IMR-90 (cell line): ENCODE results near the gene ASAP2. TPM values are rescaled to one million over a fixed set of nuclear protein-coding genes. Genes with fewer than 3 reads are reported as not detected.

Source experiments
- ATAC-seq: fragments of 200-7000 bp; cut with Tn5 transposase; 2 replicates; pipeline ENCODE4 v1.9.1; 2020; ENCODE audit warnings: low read depth, mild to moderate bottlenecking, moderate library complexity
- BruUV-seq: library from RNA; stranded (reverse); fragments of 400-500 nt; replicated peaks from 2 replicates; lab custom pipeline; 2021; lab: Mats Ljungman, UMichigan
- CTCF ChIA-PET: fragments of 300-600 bp; formaldehyde crosslinking; extraction: SDS; loops from one replicate; lab custom pipeline; 2021; ENCODE audit warnings: antibody characterized with exemption; lab: Yijun Ruan, JAX
- POLR2A ChIA-PET: fragments of 300-600 bp; sonication (Branson Sonifier 250); formaldehyde crosslinking; loops from one replicate; lab custom pipeline; 2022; ENCODE audit warnings: antibody characterized with exemption; ENCODE audit not compliant: unreplicated experiment; lab: Charles Lee
- DNase-seq: peaks from one replicate; pipeline ENCODE4 v3.0.0; 2013
- H2AFZ ChIP-seq: replicated peaks from 2 replicates; pipeline ENCODE3; 2013; ENCODE audit warnings: low read length, mild to moderate bottlenecking; ENCODE audit not compliant: poor library complexity
- H2AK5ac ChIP-seq: 2 replicates; pipeline ENCODE4 v1.6.1; 2013; ENCODE audit warnings: low read depth, low read length, inconsistent platforms
- H2AK9ac ChIP-seq: replicated peaks from 2 replicates; pipeline ENCODE3; 2013; ENCODE audit warnings: mild to moderate bottlenecking, low read depth, low read length, moderate library complexity; ENCODE audit not compliant: poor library complexity
- H2BK120ac ChIP-seq: 2 replicates; pipeline ENCODE4 v1.6.1; 2013; ENCODE audit warnings: low read depth, low read length, inconsistent platforms
- H2BK15ac ChIP-seq: 3 replicates; pipeline ENCODE4 v1.6.1; 2013; ENCODE audit warnings: low read depth, low read length, inconsistent platforms
- H2BK20ac ChIP-seq: 2 replicates; pipeline ENCODE4 v1.6.1; 2013; ENCODE audit warnings: low read depth, mild to moderate bottlenecking, inconsistent platforms, low read length, moderate library complexity
- H2BK5ac ChIP-seq: 2 replicates; pipeline ENCODE4 v1.6.1; 2013; ENCODE audit warnings: mild to moderate bottlenecking, low read depth, low read length, inconsistent platforms; ENCODE audit not compliant: poor library complexity, severe bottlenecking
- H3K14ac ChIP-seq: replicated peaks from 2 replicates; pipeline ENCODE4 v1.6.1; 2013; ENCODE audit warnings: low read depth, low read length, inconsistent platforms
- H3K18ac ChIP-seq: 2 replicates; pipeline ENCODE4 v1.6.1; 2013; ENCODE audit warnings: low read depth, low read length, control low read depth
- H3K23ac ChIP-seq: 2 replicates; pipeline ENCODE4 v1.6.1; 2013; ENCODE audit warnings: low read depth, low read length, inconsistent platforms
- H3K27ac ChIP-seq: 2 replicates; pipeline ENCODE4 v1.5.1; 2013; ENCODE audit warnings: mild to moderate bottlenecking, control low read depth, low read length; ENCODE audit not compliant: insufficient read depth
- H3K27me3 ChIP-seq: 2 replicates; pipeline ENCODE4 v1.6.1; 2013; ENCODE audit warnings: low read length; ENCODE audit not compliant: control insufficient read depth, insufficient read depth
- H3K36me3 ChIP-seq: 2 replicates; pipeline ENCODE4 v1.6.1; 2013; ENCODE audit warnings: low read length, mixed read lengths; ENCODE audit not compliant: control insufficient read depth, insufficient read depth
- H3K4ac ChIP-seq: 2 replicates; pipeline ENCODE4 v1.6.1; 2013; ENCODE audit warnings: low read depth, low read length, inconsistent platforms
- H3K4me1 ChIP-seq: 2 replicates; pipeline ENCODE4 v1.6.1; 2013; ENCODE audit warnings: low read length, mixed read lengths; ENCODE audit not compliant: control insufficient read depth, insufficient read depth
- H3K4me2 ChIP-seq: 2 replicates; pipeline ENCODE4 v1.6.1; 2013; ENCODE audit warnings: low read depth, mild to moderate bottlenecking, control low read depth, low read length, moderate library complexity
- H3K4me3 ChIP-seq: 2 replicates; pipeline ENCODE4 v1.5.1; 2013; ENCODE audit warnings: low read depth, mild to moderate bottlenecking, control low read depth, low read length, moderate library complexity; ENCODE audit not compliant: insufficient read depth
- H3K56ac ChIP-seq: 2 replicates; pipeline ENCODE4 v1.6.1; 2013; ENCODE audit warnings: low read length, inconsistent platforms; ENCODE audit not compliant: insufficient read depth; ENCODE audit errors: extremely low read depth
- H3K79me1 ChIP-seq, 2 experiments: 2 replicates each; pipeline ENCODE4 v1.6.1; 2013; ENCODE audit warnings: low read length in 2 of 2, inconsistent platforms in 1 of 2, low read depth in 1 of 2
- H3K9ac ChIP-seq: 2 replicates; pipeline ENCODE4 v1.6.1; 2013; ENCODE audit warnings: low read depth, low read length, control low read depth
- H3K9me1 ChIP-seq: 2 replicates; pipeline ENCODE4 v1.6.1; 2013; ENCODE audit warnings: low read length, inconsistent platforms; ENCODE audit not compliant: insufficient read depth
- H3K9me3 ChIP-seq: 2 replicates; pipeline ENCODE4 v1.6.1; 2013; ENCODE audit warnings: low read length; ENCODE audit not compliant: control insufficient read depth, insufficient read depth
- H4K20me1 ChIP-seq: 2 replicates; pipeline ENCODE4 v1.6.1; 2013; ENCODE audit warnings: low read length, inconsistent platforms; ENCODE audit not compliant: insufficient read depth
- H4K5ac ChIP-seq: 2 replicates; pipeline ENCODE4 v1.6.1; 2013; ENCODE audit warnings: mild to moderate bottlenecking, low read depth, low read length, control low read depth
- H4K8ac ChIP-seq, 2 experiments: 2 replicates each; pipeline ENCODE4 v1.6.1; 2013; ENCODE audit warnings: low read depth in 2 of 2, low read length in 2 of 2, control low read depth in 1 of 2, inconsistent platforms in 1 of 2
- H4K91ac ChIP-seq: 2 replicates; pipeline ENCODE4 v1.6.1; 2013; ENCODE audit warnings: low read depth, low read length, inconsistent platforms; ENCODE audit not compliant: insufficient read depth
- BHLHE40 ChIP-seq: fragments of 150-350 bp; IDR thresholded peaks from 2 replicates; pipeline ENCODE4 v1.6.1; 2016; ENCODE audit warnings: mild to moderate bottlenecking, low read depth, low read length
- CEBPB ChIP-seq: IDR thresholded peaks from 2 replicates; pipeline ENCODE4 v1.6.1; 2012; ENCODE audit warnings: low read depth, low read length, improper control_type of control experiment
- CHD1 ChIP-seq: IDR thresholded peaks from 2 replicates; pipeline ENCODE4 v1.6.1; 2012; ENCODE audit warnings: low read depth, low read length, improper control_type of control experiment
- FOS ChIP-seq: fragments of 150-350 bp; IDR thresholded peaks from 2 replicates; pipeline ENCODE4 v1.6.1; 2016; ENCODE audit warnings: low read depth, low read length
- MAFK ChIP-seq: IDR thresholded peaks from 2 replicates; pipeline ENCODE4 v1.6.1; 2012; ENCODE audit warnings: low read depth, low read length, improper control_type of control experiment
- MAZ ChIP-seq: IDR thresholded peaks from 2 replicates; pipeline ENCODE4 v1.6.1; 2012; ENCODE audit warnings: low read depth, mild to moderate bottlenecking, low read length, improper control_type of control experiment, moderate library complexity, borderline replicate concordance
- MXI1 ChIP-seq: IDR thresholded peaks from 2 replicates; pipeline ENCODE4 v1.6.1; 2012; ENCODE audit warnings: low read depth, mild to moderate bottlenecking, low read length, moderate library complexity, borderline replicate concordance
- NFE2L2 ChIP-seq: fragments of 150-350 bp; IDR thresholded peaks from 2 replicates; pipeline ENCODE4 v1.6.1; 2016; ENCODE audit warnings: low read depth, mild to moderate bottlenecking, low read length
- POLR2A ChIP-seq: IDR thresholded peaks from 2 replicates; pipeline ENCODE4 v1.6.1; 2012; ENCODE audit warnings: mild to moderate bottlenecking, low read depth, low read length
- RAD21 ChIP-seq: IDR thresholded peaks from 2 replicates; pipeline ENCODE4 v1.6.1; 2012; ENCODE audit warnings: low read length, improper control_type of control experiment
- RCOR1 ChIP-seq: IDR thresholded peaks from 2 replicates; pipeline ENCODE4 v1.6.1; 2012; ENCODE audit warnings: mild to moderate bottlenecking, low read length, improper control_type of control experiment; ENCODE audit not compliant: insufficient replicate concordance
- RFX5 ChIP-seq: IDR thresholded peaks from 2 replicates; pipeline ENCODE4 v1.8.0; 2012; ENCODE audit warnings: low read depth, mild to moderate bottlenecking, low read length, moderate library complexity
- SMC3 ChIP-seq: fragments of 150-350 bp; IDR thresholded peaks from 2 replicates; pipeline ENCODE4 v1.6.1; 2016; ENCODE audit warnings: low read depth, mild to moderate bottlenecking, antibody characterized with exemption, low read length, moderate library complexity
- WGBS, 2 experiments: methylation state at CpG; one replicate each; pipeline versions ENCODE4 v1.1.5 to v1.1.7; 2013; ENCODE audit warnings: missing lambda C conversion rate in 2 of 2; ENCODE audit not compliant: insufficient read length in 1 of 2; ENCODE audit errors: extremely low coverage in 2 of 2; 5-methylcytosine and 5-hydroxymethylcytosine counted together
- dilution Hi-C: fragments of 300-500 bp; cut with HindIII; formaldehyde crosslinking; loops from one replicate; pipeline ENCODE4 v1.14.3; 2018; ENCODE audit warnings: low sequenced_read_pairs; ENCODE audit not compliant: unreplicated experiment
- in situ Hi-C: fragments of 300-500 bp; cut with MboI; formaldehyde crosslinking; loops from 3 replicates; pipeline ENCODE4 v1.14.3; 2019; ENCODE audit warnings: low sequenced_read_pairs, inconsistent platforms, mixed read lengths
- intact Hi-C: fragments of 100-400 bp; cut with micrococcal nuclease; formaldehyde crosslinking; loops from 2 replicates; pipeline ENCODE4 v1.10.0; 2022
- polyA plus RNA-seq, 3 experiments: library from polyadenylated mRNA; depleted of rRNA; stranded (reverse); fragments of >200 nt; gene quantifications; 2 replicates each; pipeline ENCODE4 v1.2.3, GENCODE V29; 2012; ENCODE audit warnings: low replicate concordance in 1 of 3
- total RNA-seq: library from RNA; depleted of rRNA; stranded (reverse); fragments of >200 nt; gene quantifications from 2 replicates; pipeline ENCODE4 v1.2.3, GENCODE V29; 2012
- TF ChIP-seq, protein P1 (sequence below): fragments of 150-350 bp; IDR thresholded peaks from 2 replicates; pipeline ENCODE4 v1.6.1; 2016; ENCODE audit warnings: low read depth, mild to moderate bottlenecking, low read length, moderate library complexity, borderline replicate concordance
- TF ChIP-seq, protein P2 (sequence below): fragments of 150-350 bp; IDR thresholded peaks from 2 replicates; pipeline ENCODE4 v1.6.1; 2017; ENCODE audit warnings: mild to moderate bottlenecking, antibody characterized with exemption, low read length, low read depth
- TF ChIP-seq, protein P3 (sequence below): conservative IDR thresholded peaks from 2 replicates; pipeline ENCODE4 v1.5.1; 2012; ENCODE audit warnings: mild to moderate bottlenecking, low read depth, low read length, improper control_type of control experiment

Gene ASAP2
- total and polyA plus RNA-seq, 2 of the 4 experiments (the other 2 are of a cell fraction), result 19.7 to 28.1 TPM

DNA sequence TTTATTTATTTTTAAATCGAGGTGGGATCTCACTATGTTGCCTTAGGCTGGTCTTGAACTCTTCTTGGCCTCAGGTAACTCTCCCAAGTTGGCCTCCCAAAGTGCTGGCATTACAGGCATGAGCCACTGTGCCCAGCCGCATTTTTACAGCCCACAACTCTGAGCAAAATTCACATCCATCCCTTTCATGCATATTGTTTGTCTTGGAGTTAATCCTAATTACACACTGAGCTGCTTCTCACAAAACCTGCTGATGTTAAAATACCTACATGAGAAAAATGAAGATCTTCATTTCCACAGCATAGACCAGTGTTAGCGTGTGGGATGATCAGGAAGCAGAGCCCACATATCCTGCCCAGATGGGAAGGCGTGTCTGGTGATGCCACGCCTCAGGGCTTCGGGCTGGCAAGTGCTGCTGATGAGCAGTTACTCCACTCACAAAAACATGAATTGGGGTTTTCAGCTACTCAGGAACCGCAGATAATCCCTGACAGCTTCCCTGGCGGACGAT is 202.1 kb downstream of the ASAP2 start:
- peaks cover 26% of the 10 kb centered on the region for H3K4me1 ChIP-seq
- H2AK5ac ChIP-seq, result no peak overlapping the region
- H2BK20ac ChIP-seq, result no peak overlapping the region
- ChIA-PET CTCF (no interaction called here), POLR2A (interaction anchor here (0.5 kb wide), 2 partner anchors 9 to 67 kb away, joined by 3 to 11 read pairs; no protein-coding TSS in a partner anchor)
- H2AFZ ChIP-seq, result no peak overlapping the region
- H2BK120ac ChIP-seq, result no peak overlapping the region
- H3K14ac ChIP-seq, result no peak overlapping the region
- H3K18ac ChIP-seq, result no peak overlapping the region
- no peak overlapping the region; the same call in 1 of the 2 replicates for H4K5ac ChIP-seq
- no peak for ATAC-seq
- peaks cover 22% of the 10 kb centered on the region for H3K9me1 ChIP-seq
- H3K4me3 ChIP-seq, result no peak overlapping the region
- peaks cover 9 to 49% of the 10 kb centered on the region in 2 experiments for H3K79me1 ChIP-seq
- H3K23ac ChIP-seq, result no peak overlapping the region
- intact Hi-C loops (no loop called here), dilution Hi-C loops (no loop called here), in situ Hi-C loops (no loop called here)
- no peak overlapping the region for H3K56ac ChIP-seq
- H3K4ac ChIP-seq, result no peak overlapping the region
- H3K27me3 ChIP-seq, result no peaks in the 10 kb centered on the region
- H2BK5ac ChIP-seq, result no peak overlapping the region
- H2BK15ac ChIP-seq, result no peak overlapping the region
- H3K4me2 ChIP-seq, result no peak overlapping the region
- no peaks in the 10 kb centered on the region for H3K9me3 ChIP-seq
- TF ChIP-seq CHD1, result no peak
- no peak for TF ChIP-seq RFX5
- TF ChIP-seq POLR2A, result no peak
- TF ChIP-seq, protein P1, sequence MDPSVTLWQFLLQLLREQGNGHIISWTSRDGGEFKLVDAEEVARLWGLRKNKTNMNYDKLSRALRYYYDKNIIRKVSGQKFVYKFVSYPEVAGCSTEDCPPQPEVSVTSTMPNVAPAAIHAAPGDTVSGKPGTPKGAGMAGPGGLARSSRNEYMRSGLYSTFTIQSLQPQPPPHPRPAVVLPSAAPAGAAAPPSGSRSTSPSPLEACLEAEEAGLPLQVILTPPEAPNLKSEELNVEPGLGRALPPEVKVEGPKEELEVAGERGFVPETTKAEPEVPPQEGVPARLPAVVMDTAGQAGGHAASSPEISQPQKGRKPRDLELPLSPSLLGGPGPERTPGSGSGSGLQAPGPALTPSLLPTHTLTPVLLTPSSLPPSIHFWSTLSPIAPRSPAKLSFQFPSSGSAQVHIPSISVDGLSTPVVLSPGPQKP, result no peak
- TF ChIP-seq NFE2L2, result no peak
- TF ChIP-seq BHLHE40, result no peak
- TF ChIP-seq MXI1, result no peak
- no peak for TF ChIP-seq RCOR1
- TF ChIP-seq SMC3, result no peak
- TF ChIP-seq, protein P2, sequence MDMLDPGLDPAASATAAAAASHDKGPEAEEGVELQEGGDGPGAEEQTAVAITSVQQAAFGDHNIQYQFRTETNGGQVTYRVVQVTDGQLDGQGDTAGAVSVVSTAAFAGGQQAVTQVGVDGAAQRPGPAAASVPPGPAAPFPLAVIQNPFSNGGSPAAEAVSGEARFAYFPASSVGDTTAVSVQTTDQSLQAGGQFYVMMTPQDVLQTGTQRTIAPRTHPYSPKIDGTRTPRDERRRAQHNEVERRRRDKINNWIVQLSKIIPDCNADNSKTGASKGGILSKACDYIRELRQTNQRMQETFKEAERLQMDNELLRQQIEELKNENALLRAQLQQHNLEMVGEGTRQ, result no peak
- TF ChIP-seq, protein P3, sequence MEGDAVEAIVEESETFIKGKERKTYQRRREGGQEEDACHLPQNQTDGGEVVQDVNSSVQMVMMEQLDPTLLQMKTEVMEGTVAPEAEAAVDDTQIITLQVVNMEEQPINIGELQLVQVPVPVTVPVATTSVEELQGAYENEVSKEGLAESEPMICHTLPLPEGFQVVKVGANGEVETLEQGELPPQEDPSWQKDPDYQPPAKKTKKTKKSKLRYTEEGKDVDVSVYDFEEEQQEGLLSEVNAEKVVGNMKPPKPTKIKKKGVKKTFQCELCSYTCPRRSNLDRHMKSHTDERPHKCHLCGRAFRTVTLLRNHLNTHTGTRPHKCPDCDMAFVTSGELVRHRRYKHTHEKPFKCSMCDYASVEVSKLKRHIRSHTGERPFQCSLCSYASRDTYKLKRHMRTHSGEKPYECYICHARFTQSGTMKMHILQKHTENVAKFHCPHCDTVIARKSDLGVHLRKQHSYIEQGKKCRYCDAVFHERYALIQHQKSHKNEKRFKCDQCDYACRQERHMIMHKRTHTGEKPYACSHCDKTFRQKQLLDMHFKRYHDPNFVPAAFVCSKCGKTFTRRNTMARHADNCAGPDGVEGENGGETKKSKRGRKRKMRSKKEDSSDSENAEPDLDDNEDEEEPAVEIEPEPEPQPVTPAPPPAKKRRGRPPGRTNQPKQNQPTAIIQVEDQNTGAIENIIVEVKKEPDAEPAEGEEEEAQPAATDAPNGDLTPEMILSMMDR, result no peak
- no peak for TF ChIP-seq FOS
- no peak for TF ChIP-seq MAZ
- no peak for TF ChIP-seq RAD21
- TF ChIP-seq CEBPB, result no peak
- TF ChIP-seq MAFK, result no peak
- H4K91ac ChIP-seq, result no peak overlapping the region
- H4K20me1 ChIP-seq, result peaks cover 16% of the 10 kb centered on the region
- no peak overlapping the region for H2AK9ac ChIP-seq
- no peak overlapping the region for H4K8ac ChIP-seq
- no TSS peak for BruUV-seq
- peaks cover 19% of the 10 kb centered on the region for H3K36me3 ChIP-seq
- no peak overlapping the region for H3K9ac ChIP-seq
- WGBS, 2 experiments, result 89% methylated on average over 3 of the region's 9 CpGs; no CpG with 5 or more reads in 1 of the 2 experiments
- no peak overlapping the region; the same call in 1 of the 2 replicates for H3K27ac ChIP-seq
- DNase-seq, result no peak
